ENCODE data around the gene GPER1. TPM values are rescaled to one million over a fixed set of nuclear protein-coding genes. Genes with fewer than 3 reads are reported as not detected.

Gene GPER1
- total and polyA plus RNA-seq, 4 donors = 3.7 to 7.7 (median 6.3) TPM

- Histone ChIP-seq H3K4me1 (ENCODE audit: control insufficient read depth in 5 of 5, insufficient read depth in 5 of 5, low read length in 5 of 5) (peaks cover 8 to 43% (median 22%) of the 10 kb centered on the region in 5 donors), H3K4me3 (no peak overlapping the region), H3K27me3 (ENCODE audit: control insufficient read depth in 3 of 3, insufficient read depth in 3 of 3, low read length in 2 of 3) (no peaks in the 10 kb centered on the region), H3K36me3 (ENCODE audit: control insufficient read depth in 4 of 4, insufficient read depth in 4 of 4, low read length in 4 of 4) (peaks cover 0 to 11% (median 0%) of the 10 kb centered on the region in 4 donors), H3K9ac (ENCODE audit: insufficient read depth in 1 of 2, low read length in 2 of 2) (no peak overlapping the region), H3K9me3 (ENCODE audit: control insufficient read depth in 4 of 4, insufficient read depth in 3 of 4, low read length in 3 of 4) (no peaks in the 10 kb centered on the region), H3K27ac (ENCODE audit: low read depth in 1 of 2, low read length in 1 of 2) (no peak overlapping the region)
- ATAC-seq (ENCODE audit: insufficient read depth, low FRiP score) (no peak), DNase-seq (no peak)
- TF ChIP-seq, protein P1, sequence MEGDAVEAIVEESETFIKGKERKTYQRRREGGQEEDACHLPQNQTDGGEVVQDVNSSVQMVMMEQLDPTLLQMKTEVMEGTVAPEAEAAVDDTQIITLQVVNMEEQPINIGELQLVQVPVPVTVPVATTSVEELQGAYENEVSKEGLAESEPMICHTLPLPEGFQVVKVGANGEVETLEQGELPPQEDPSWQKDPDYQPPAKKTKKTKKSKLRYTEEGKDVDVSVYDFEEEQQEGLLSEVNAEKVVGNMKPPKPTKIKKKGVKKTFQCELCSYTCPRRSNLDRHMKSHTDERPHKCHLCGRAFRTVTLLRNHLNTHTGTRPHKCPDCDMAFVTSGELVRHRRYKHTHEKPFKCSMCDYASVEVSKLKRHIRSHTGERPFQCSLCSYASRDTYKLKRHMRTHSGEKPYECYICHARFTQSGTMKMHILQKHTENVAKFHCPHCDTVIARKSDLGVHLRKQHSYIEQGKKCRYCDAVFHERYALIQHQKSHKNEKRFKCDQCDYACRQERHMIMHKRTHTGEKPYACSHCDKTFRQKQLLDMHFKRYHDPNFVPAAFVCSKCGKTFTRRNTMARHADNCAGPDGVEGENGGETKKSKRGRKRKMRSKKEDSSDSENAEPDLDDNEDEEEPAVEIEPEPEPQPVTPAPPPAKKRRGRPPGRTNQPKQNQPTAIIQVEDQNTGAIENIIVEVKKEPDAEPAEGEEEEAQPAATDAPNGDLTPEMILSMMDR (IDR thresholded peaks at IDR 0.05; ENCODE audit: control extremely low read depth, extremely low read depth) = no peak
- WGBS, 2 donors = 97% methylated on average over 61 to 62 of the region's 62 CpGs
Observed at GRCh38 chr7:1057416-1058291, 30.3 kb upstream of the GPER1 start.

- H3K4me1 ChIP-seq (ENCODE audit: control insufficient read depth in 5 of 5, insufficient read depth in 5 of 5, low read length in 5 of 5) = peaks cover 8 to 37% (median 22%) of the 10 kb centered on the region in 5 donors
- WGBS, 2 donors = 88 to 90% methylated on average over 13 of the region's 13 CpGs
- DNase-seq (no peak), ATAC-seq (ENCODE audit: insufficient read depth, low FRiP score) (no peak)
- H3K27ac ChIP-seq (ENCODE audit: low read depth in 1 of 2, low read length in 1 of 2) = no peak overlapping the region
- no peak overlapping the region for H3K4me3 ChIP-seq
- peaks cover 0 to 11% (median 0%) of the 10 kb centered on the region in 4 donors for H3K36me3 ChIP-seq (ENCODE audit: control insufficient read depth in 4 of 4, insufficient read depth in 4 of 4, low read length in 4 of 4)
- TF ChIP-seq, protein P1 (IDR thresholded peaks at IDR 0.05; ENCODE audit: control extremely low read depth, extremely low read depth) = no peak
- no peaks in the 10 kb centered on the region for H3K9me3 ChIP-seq (ENCODE audit: control insufficient read depth in 4 of 4, insufficient read depth in 3 of 4, low read length in 3 of 4)
- no peaks in the 10 kb centered on the region for H3K27me3 ChIP-seq (ENCODE audit: control insufficient read depth in 3 of 3, insufficient read depth in 3 of 3, low read length in 2 of 3)
- H3K9ac ChIP-seq (ENCODE audit: insufficient read depth in 1 of 2, low read length in 2 of 2) = no peak overlapping the region
Observed at GRCh38 chr7:1058311-1058710, 29.6 kb upstream of the GPER1 start.

GRCh38 chr7:1058821-1059199, 29.1 kb upstream of the GPER1 start:
- H3K27ac ChIP-seq (ENCODE audit: low read depth in 1 of 2, low read length in 1 of 2) = no peak overlapping the region
- 75 to 78% methylated on average over 10 of the region's 10 CpGs for WGBS, 2 donors
- H3K4me3 ChIP-seq = no peak overlapping the region
- no peaks in the 10 kb centered on the region for H3K9me3 ChIP-seq (ENCODE audit: control insufficient read depth in 4 of 4, insufficient read depth in 3 of 4, low read length in 3 of 4)
- H3K4me1 ChIP-seq (ENCODE audit: control insufficient read depth in 5 of 5, insufficient read depth in 5 of 5, low read length in 5 of 5) = peaks cover 8 to 37% (median 22%) of the 10 kb centered on the region in 5 donors
- TF ChIP-seq, protein P1 (IDR thresholded peaks at IDR 0.05; ENCODE audit: control extremely low read depth, extremely low read depth) = no peak
- H3K36me3 ChIP-seq (ENCODE audit: control insufficient read depth in 4 of 4, insufficient read depth in 4 of 4, low read length in 4 of 4) = peaks cover 0 to 11% (median 0%) of the 10 kb centered on the region in 4 donors
- ATAC-seq (ENCODE audit: insufficient read depth, low FRiP score) (no peak), DNase-seq (no peak)
- H3K27me3 ChIP-seq (ENCODE audit: control insufficient read depth in 3 of 3, insufficient read depth in 3 of 3, low read length in 2 of 3) = no peaks in the 10 kb centered on the region
- H3K9ac ChIP-seq (ENCODE audit: insufficient read depth in 1 of 2, low read length in 2 of 2) = no peak overlapping the region

Measured in lung (tissue), 12 donors.